ENCODE results near the gene C1orf159.

The C1orf159 gene

DNA sequence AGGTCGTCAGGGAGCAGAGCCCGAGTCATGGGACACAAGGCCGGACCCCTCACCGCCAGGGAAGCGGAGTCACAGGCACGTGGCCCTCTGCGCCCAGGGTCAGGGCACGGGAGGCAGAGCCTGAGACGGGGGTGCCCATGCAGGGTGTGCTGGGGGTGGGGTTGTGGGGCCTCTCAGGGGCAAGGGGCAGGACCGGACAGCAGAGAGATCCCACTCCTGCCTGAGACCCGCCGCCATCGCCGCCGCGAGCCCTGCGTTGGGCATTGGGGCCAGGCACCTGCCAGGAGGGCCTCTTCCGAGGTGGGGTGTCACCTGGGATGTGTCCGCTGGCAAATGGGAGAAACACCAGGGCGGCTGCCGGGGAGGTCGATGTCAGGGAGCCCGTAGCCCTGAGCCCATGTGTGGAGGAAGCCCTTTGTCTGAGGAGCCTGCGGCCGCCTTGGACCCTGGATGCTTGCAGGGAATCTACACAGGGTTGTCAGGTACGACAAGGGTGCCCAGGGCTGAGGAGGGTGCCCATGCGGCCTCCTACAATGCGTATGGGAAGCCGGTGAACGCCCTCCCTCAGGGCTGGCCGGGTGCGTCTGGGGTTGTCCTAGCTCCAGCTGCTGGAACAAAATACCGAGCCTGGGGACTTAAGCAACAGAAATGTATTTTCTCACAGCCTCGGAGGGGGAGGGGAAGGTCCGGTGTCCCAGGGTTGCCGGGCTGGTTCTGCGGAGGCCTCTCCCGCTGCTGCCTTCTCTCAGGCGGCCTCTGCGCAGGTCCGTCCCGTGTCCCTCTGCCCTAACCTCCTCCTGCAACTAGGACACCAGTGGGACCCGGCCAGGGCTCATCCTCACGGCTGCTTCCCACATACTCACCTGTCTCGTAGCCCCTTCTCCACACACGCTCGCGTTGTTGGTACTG lies 16.4 kb upstream of the C1orf159 start:
- DNase-seq (ENCODE audit: low spot score): no peak

DNA sequence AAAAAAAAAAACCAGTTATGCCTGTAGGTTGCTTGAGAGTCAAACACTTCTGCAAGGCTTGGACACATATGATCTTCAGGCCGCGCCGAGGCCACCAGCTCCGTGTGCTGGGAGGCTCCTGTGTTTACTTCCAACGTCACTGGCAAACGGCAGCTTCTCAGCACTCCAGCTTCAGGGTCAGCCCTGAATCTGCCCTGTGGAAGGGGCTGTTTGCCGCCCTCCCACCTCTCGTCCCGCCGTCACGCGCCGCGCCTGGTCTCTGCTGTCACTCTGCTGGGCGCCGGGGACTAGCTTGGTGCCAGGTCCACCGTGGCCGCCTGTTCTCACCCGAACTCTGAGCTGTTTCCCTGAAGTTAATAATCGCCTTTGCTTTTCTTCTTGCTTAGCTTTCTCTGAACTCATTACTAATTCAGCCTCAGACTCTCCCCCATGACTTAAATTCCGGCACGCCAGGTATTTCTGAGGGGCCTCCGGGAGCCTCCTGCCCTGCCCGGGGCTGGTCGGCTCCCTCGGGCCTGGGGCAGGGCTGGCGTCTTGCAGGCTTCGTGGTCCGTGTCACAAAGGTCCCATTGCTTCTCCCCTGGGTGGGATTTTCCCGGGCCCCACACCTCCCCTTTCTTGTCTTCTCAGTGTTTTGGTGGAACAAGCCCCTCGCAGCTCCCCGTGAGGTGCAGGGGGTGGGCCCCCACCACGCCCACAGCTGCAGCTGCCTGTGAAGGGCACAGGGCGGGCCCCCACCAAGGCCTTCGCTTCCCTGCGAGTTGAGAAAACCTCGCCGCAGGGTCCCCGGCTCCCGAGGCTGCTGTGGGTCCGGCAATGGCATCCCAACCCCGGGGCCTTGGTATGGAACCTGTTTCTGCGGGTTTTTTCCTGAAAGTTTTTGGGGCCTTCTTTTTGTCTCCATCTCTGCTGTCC lies 14.6 kb upstream of the C1orf159 start:
- no peak for DNase-seq (ENCODE audit: low spot score)

DNA sequence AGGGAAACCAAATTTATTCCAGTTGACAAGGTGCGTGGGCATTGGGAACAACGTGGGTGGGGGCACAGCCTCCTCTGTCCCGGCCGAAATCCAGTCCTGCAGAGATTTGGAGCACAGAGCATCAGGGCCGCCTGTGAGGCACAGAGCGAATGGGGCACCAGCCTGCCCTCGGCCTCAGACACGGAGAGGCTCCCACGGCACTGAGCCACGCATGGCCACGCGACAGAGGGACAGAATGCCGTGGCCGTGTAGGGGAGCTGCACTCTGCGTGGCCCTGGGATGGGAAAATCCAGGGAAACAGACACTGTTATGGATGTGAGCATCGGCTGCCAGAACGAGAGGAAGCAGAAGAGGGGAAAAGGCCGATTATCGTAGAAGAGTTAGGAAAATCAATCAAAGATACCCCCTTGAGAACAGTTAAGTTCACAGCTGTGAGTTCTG lies 13.5 kb upstream of the C1orf159 start:
- DNase-seq (ENCODE audit: low spot score): no peak

DNA sequence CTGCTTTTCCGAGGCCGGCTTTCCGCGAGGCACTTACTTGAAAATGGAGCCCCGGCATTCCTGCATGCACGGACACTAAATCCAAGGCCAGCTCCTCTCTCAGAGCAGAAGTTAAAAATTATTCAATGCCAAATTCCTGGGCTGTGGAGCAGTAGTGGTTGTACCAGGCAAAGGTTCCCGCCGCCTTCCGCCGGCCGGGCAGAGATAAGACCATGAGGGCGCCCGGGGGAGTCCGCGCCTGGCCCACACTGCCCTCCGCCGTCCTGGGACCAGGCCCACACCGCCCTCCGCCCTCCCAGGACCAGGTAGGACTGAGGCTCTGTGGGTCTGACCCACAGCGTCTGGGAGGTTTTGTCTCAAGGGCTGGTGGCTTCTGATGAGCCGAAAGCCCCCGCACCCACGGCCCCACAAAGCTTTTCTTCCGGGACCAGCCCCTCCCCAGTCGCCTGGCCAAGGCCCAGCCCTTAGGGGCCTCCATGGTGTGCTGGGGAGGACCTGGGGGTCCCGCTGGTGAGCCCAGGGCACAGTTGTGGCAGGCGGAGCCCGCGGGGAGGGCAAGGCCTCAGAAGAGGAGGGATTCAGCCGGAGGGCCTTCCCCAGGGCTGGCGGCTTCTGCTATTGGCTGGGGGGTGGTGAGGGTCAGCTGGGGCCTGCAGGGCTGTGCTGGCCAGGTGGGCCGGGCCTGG lies 12.7 kb upstream of the C1orf159 start:
- DNase-seq (ENCODE audit: low spot score): no peak

DNA sequence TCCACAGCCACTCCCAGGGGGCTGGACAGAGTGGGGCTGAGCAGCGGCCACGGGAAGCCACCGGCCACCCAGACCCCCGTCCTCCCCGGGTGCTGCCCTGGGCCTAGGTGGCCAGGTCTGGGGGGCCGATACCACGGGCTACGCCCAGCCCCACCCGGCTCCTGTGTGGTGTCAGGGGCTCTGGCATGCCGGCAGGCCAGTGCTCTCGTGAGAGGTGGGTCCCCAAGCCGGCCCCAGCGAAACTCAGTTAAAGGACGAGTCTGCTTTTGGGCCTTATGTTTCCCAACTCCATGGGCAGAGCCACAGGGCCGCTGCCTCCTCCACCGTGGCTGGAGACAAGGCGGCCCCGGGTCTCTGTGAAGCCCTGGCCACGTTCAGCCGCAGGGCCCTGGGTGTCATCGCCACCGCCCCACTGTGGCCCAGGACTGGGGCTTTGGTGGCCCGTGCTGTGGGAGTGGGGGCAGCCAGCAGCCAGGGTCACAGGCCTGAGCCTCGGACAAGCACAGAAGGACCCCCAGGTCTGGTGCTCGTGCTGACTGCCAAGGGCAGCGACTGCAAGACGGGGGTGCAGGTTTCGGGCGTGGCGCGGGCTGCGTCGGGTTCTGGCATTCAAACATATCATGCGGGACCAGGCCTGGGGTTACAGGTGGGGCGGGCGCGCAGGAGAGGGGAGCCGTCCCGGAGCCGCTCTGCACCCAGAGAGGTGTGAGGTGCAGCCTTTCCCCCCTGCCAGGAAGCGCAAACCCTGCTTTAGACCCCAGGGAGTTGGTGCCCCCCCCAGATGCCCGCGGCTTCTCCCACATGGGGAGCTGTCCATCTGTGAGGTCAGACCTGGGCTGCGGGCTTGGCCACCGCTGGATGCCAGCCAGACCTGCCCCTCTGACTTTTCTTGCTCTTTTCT lies 11.9 kb upstream of the C1orf159 start:
- DNase-seq (ENCODE audit: low spot score): no peak

DNA sequence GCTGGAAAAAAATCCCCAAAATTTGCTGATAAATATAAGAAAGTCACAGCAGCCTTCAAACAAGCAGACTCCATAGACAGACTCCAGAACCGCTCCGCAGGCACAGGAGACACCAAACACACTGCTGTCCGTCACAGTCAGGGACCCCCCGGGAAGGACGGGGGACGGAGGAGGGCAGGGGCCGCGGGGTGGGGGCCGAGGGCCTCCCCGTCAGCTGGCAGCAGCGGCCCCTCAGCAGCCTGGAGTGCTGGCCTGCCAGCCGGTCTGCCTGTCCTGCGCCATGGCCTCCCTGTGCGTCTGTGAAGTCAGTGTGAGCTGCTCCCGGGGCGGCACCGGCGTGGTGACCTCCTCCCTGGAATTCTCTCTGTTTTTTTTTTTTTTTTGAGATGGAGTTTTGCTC lies 10.1 kb upstream of the C1orf159 start:
- DNase-seq (ENCODE audit: low spot score): no peak

DNA sequence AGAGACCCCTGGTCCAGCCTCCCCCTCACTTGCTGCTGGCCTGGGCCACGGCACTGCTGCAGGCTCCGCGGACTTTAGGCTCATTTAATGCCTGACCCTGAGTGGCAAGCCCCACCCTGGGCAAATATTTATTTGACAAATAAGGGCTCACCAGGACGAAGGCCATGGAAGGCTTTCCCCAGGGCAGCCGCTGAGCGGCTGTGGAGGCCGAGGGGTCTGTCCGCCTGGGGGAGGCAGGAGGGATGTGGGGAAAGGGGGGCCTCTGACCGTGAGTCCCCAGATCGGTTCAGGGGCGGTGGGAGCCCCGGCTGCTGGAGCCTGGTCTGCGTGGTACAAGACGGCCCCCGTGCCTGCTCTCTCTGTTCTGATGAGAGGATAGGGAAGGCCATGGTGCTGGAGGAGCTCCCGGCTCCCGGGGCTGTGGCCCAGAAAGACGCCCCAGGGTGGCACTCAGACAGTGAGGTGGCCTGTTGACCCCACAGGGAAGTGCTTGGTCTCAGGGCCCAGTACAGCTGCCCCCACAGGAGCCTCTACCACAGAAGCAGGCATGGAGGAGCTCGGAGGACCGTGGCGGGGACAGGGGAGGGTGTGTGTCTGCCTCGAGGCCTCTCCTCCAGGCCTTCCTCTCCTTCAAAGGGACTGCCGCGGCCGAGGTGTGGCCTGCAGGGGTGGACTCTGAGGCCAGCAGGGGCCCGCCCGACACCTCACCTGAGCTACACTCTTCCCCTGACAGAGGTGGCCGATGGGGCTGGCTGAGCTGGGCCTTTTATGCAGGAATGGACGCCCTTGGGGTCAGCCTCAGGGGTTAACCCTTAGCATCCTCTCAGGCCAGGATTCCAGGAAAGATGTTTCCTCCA lies 9.1 kb upstream of the C1orf159 start:
- no peak for DNase-seq (ENCODE audit: low spot score)

DNA sequence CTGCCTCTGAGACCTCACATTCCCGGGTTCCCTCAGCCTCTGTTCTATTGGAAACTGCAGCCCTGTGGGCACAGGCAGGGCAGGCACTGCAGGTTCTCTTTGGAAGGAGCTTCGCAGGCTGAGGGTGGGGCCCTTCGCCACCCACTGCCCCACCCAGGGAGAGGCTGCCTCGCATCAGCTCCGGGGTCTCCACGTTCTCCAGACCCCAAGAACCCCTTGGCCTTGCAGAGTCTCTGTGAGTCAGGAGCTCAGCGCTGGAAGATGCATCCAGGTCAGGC lies 8.6 kb upstream of the C1orf159 start:
- DNase-seq (ENCODE audit: low spot score): no peak

DNA sequence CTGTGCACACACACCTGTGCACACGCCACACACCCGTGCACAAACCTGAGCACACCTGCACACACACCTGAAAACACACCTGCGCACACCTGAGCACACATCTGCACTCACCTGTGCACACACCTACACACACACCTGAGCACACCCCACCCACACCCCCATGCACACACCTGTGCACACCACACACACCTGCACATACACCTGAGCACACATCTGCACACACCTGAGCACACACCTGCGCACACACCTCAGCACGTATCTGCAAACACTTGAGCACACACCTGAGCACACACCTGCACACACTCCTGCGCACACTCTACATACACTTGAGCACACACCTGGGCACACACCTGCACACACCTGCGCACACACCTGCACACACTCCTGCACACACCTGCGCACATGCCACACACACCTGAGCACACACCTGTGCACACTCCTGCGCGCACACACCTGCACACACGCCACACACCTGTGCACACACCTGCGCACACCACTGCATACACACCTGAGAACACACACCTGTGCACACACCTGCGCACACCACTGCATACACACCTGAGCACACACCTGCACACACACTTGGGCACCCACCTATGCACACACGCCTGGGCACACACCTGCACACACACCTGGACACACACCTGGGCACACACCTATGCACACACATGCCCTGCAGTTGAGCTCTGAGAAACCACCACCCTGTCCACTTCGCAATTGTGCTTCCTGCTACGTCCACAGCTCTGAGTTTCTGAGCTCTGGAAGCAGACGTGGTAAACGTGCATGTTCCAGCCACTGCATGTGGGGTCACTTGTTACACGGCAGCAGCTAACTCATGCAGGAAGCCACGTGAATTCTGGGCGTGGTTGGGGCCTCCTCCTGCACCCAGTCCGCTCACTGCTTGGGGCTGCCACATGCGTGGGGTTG lies 8.0 kb upstream of the C1orf159 start:
- peak; percentile 47 for DNase-seq (ENCODE audit: low spot score)

DNA sequence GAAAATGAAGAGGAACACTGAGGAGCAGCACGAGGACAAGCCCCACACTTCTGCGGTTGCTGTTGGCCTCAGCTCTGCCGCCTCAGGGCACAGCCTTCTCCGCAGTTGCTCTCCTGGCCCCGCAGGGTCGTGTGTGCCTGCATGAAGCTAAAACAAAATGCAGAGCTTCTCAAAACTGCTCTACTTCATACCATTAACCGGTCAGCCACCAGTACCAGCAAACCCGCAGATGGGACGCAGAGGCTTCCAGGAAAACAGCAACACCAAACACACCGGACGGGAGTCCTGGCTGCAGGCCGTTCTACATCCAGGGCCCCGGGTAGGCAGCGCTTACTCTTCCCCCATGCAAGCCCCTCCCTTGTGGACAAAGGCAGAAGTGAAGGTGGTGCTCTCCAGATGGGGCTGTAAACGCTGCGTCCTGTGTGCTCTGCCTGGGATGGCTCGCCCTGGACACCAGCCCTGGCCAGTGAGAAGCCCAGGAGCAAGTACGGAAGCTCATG lies 7.1 kb upstream of the C1orf159 start:
- no peak for DNase-seq (ENCODE audit: low spot score)

DNA sequence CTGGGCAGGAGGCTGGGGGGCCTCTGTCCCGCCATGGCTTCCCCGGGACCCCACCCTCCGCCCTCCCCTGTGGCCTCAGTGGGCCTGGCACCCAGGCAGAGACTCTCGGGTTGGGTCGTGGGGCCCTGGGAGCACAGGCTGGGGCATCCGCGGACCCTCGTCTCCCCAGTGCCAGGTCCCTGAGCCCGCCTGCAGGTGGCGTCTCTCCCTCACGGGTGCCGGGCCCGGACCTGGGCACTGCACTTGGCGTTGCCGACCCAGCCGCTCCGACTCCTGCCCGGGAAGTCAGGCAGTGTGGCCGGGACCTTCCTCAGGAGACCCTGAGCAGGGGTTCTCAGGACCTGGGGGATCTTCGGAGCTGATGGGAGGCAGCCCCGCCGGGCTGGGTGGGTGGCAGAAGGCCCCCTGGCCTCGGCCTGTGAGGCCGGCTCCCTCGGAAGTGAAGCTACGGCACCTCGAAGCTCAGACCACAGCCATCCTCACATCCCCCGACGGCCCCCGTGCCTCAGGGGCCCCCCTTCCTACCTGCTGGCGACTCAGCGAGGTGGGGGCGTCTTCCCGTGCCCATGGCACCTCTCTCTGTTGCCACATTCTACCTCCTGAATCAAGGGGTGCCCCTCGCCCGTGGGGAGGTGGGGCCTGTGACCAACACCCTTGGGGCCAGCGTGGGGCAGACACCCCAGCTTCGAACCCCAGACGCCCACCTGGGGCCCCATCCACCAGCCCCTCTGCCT lies 6.4 kb upstream of the C1orf159 start:
- DNase-seq (ENCODE audit: low spot score): peak; percentile 94

DNA sequence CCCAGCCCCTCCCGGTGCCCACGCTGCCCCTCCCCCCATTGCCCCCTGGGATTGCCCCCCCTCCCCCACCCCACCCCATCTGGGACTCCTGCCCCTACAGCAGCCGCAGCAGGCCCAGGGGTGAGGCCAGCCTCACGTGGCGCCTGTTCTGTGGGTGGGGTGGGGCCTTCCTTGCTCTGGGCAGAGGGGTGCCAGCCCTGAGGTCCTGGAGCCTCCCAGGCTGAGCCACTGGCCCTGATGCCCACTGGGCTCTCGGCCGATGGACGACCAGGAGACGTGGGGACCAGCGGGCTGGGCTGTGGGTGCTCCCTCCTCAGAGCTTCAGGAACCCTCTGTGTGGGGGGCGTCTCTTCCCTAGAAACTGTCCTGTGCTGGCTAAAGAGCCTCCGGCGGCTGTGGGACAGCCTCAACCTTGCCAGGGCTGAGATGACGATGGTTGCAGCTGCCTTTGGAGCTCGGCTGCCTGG lies 5.8 kb upstream of the C1orf159 start:
- no peak for DNase-seq (ENCODE audit: low spot score)

DNA sequence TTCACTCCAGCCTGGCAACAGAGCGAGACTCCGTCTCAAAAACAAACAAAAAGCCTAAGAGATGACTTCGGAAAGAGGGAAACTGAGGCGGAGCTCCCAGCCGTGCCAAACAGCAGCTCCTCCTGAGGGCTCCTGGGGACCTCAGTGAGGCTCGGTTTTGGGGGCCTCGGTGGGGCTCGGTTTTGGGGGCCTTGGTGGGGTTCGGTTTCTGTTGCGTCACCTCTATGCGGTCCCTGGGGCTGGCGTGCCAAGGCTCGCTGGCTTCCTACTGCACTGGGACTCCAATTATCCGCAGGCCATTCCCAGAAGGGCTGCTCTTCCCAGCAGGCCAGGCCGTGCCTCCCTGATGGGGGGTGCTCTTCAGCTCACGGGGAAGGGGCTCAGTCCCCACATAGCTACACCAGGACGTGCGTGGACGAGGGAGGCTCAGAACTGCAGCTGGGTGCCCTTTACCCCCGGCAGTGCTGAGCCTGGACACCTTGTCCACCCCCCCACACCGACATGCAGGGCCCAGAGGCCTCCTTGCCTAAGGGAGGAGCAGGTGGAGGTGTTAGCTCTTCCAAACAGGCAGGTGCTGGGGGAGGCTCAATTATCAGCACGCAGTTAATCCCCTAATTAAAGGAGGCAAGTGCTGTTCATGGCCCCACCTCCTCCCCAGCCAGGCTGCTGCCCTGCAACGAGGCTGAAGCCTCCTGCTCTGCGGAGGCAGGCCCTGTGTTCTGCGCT lies 5.1 kb upstream of the C1orf159 start:
- DNase-seq (ENCODE audit: low spot score): no peak

DNA sequence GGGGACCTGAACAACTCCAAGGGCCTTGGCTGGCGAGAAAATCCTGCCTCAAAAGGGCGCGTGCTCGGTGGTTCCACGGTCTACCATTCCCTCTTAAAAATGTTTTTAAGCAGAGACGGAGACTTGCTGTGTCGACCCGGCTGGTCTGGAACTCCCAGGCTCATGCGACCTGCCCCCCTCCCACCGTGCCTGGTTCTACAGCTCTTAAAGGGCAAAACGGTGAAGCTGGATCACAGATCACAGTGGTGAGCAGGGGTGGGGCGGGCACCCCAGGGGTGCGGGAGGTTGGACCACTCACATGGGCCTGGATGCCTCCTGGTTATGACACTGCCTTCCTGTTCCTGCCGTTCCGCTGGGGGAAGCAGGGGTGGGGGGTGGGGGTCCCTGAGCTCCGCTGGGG lies 4.2 kb upstream of the C1orf159 start:
- no peak for DNase-seq (ENCODE audit: low spot score)

DNA sequence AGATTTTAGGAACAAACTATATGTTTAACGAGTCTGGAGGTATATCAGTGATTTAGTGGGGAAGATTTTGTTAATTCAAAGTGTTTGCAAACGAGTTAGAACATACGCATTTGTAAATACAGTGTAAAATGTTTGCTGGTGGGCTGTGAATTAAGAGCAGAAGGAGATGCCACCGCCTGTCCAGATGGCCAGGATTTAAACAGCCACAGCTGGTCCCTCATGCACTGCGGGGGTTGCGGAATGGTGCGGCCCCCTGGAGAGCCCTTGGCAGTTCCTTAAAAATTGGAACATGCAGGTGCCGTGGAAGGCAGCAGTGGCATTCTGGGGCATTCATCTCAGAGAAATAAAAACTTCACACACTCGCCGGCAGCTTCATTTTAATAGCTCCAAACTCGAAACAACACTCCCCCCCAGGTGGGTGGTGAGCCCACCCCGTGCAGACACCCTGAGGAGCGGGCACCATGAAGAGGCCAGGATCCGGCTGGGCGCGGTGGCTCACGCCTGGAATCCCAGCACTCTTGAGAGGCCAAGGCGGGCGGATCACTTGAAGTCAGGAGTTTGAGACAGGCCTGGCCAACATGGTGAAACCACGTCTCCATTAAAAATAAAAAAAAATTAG lies 3.5 kb upstream of the C1orf159 start:
- no peak for DNase-seq (ENCODE audit: low spot score)

DNA sequence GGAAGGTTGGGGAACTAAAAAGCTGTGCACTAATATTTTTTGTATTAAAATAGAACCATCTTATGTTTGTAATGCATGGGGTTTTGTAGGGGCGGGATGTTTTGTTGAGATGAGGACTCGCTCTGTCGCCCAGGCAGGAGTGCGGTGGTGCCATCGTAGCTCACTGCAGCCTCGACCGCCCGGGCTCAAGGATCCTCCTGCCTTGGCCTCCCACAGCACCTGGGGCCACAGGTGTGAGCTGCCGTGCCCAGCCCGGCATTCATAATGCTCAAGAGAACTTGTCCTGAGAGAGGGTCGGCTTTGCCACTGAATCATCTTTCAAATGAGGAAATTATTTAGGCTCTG lies 3.0 kb upstream of the C1orf159 start:
- DNase-seq (ENCODE audit: low spot score): no peak

All from AG20443 (cell line).